Activated B cell treated with CpG ODN at 0.5 μM for 24 hours (primary cell): ENCODE measurements around the gene DENND1C. TPM values are rescaled to one million over a fixed set of nuclear protein-coding genes. Genes with fewer than 3 reads are reported as not detected.

Experiments used
- ATAC-seq: fragments of 200-7000 bp; cut with Tn5 transposase; one replicate; pipeline ENCODE4 v1.10.0; 2021; ENCODE audit warnings: low read depth, mild to moderate bottlenecking, moderate library complexity
- CTCF ChIA-PET: fragments of 350-600 bp; sonication (Branson Sonifier 250); formaldehyde crosslinking; loops from one replicate; lab custom pipeline; 2021; ENCODE audit warnings: antibody characterized with exemption; lab: Charles Lee
- POLR2A ChIA-PET: fragments of 350-600 bp; sonication (Branson Sonifier 250); formaldehyde crosslinking; loops from one replicate; lab custom pipeline; 2021; ENCODE audit warnings: antibody characterized with exemption; lab: Charles Lee
- DNase-seq: peaks from one replicate; pipeline ENCODE4 v3.0.0; 2022
- H3K27ac Mint-ChIP-seq: one replicate; pipeline ENCODE4 v1.8.0; 2020; ENCODE audit warnings: mixed read lengths
- H3K27me3 Mint-ChIP-seq: one replicate; pipeline ENCODE4 v1.8.0; 2021; ENCODE audit warnings: mixed read lengths
- H3K36me3 Mint-ChIP-seq: one replicate; pipeline ENCODE4 v1.8.0; 2021; ENCODE audit warnings: low read depth, mixed read lengths
- H3K4me1 Mint-ChIP-seq: one replicate; pipeline ENCODE4 v1.8.0; 2021; ENCODE audit warnings: mixed read lengths
- H3K4me3 Mint-ChIP-seq: one replicate; pipeline ENCODE4 v1.8.0; 2020; ENCODE audit warnings: mild to moderate bottlenecking, mixed read lengths
- H3K9me3 Mint-ChIP-seq: one replicate; pipeline ENCODE4 v1.8.0; 2020; ENCODE audit warnings: mixed read lengths
- intact Hi-C: fragments of 100-400 bp; cut with micrococcal nuclease; formaldehyde crosslinking; loops from one replicate; pipeline ENCODE4 v1.15.1; 2024
- total RNA-seq: library from RNA; stranded (reverse); gene quantifications from 2 replicates; pipeline ENCODE4 v1.2.3, GENCODE V29; 2022
- TF ChIP-seq, protein P1 (sequence below): fragments of 200-600 bp; IDR thresholded peaks from one replicate; pipeline ENCODE4 v1.8.0; 2022; ENCODE audit warnings: antibody characterized with exemption, mild to moderate bottlenecking

DENND1C gene
- total RNA-seq, 1 donor from 2014 or later: 95.1 TPM

DNA sequence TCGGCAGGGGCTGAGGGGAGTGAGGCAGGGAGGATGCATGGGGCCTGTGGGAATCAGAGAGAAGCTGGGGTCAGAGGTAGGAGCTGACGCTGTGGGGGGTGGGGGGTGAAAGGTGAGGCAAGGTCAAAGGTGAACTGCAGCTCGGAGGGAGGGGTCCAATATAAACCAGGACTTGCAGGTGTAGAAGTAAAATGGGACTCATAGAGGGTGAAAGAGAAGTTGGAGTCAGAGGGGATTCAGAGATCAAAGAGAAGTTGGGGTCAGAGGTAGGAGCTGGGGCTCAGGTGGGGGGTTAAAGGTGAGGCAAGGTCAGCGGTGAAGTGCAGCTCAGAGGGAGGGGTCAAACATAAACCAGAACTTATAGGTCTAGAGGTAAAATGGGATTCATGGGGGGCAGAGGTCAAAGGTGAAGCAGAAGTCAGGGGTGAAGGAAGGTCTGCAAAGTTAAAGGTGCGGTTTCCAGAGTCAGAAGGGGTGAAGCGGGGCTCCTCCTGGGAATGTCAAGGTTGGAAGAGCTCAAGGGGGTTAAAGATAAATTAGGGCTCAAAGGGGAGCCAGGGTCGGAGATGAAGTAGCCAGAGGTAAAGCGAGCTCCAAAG lies 12.9 kb upstream of the DENND1C start:
- Mint-ChIP-seq H3K27ac (no peak overlapping the region), H3K4me3 (no peak overlapping the region), H3K9me3 (no peaks in the 10 kb centered on the region), H3K36me3 (peaks cover 5% of the 10 kb centered on the region), H3K4me1 (peaks cover 8% of the 10 kb centered on the region), H3K27me3 (no peaks in the 10 kb centered on the region)
- ChIA-PET CTCF (no interaction called here), POLR2A (no interaction called here)
- TF ChIP-seq, protein P1, sequence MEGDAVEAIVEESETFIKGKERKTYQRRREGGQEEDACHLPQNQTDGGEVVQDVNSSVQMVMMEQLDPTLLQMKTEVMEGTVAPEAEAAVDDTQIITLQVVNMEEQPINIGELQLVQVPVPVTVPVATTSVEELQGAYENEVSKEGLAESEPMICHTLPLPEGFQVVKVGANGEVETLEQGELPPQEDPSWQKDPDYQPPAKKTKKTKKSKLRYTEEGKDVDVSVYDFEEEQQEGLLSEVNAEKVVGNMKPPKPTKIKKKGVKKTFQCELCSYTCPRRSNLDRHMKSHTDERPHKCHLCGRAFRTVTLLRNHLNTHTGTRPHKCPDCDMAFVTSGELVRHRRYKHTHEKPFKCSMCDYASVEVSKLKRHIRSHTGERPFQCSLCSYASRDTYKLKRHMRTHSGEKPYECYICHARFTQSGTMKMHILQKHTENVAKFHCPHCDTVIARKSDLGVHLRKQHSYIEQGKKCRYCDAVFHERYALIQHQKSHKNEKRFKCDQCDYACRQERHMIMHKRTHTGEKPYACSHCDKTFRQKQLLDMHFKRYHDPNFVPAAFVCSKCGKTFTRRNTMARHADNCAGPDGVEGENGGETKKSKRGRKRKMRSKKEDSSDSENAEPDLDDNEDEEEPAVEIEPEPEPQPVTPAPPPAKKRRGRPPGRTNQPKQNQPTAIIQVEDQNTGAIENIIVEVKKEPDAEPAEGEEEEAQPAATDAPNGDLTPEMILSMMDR: no peak
- ATAC-seq (no peak), DNase-seq (no peak)
- intact Hi-C loops: no loop called here

GRCh38 chr19:6491802-6492592 lies 10.4 kb upstream of the DENND1C start:
- Mint-ChIP-seq H3K9me3 (no peaks in the 10 kb centered on the region), H3K4me3 (no peak overlapping the region), H3K27me3 (no peaks in the 10 kb centered on the region), H3K4me1 (peaks cover 13% of the 10 kb centered on the region), H3K27ac (no peak overlapping the region), H3K36me3 (peaks cover 5% of the 10 kb centered on the region)
- ChIA-PET POLR2A (interaction anchor here (0.6 to 2.8 kb wide), 2 partner anchors 10 to 19 kb away, joined by 4 to 18 read pairs; partner anchors contain the start of gene DENND1C), CTCF (interaction anchor here (1.3 kb wide), 1 partner anchor 10 kb away, joined by 3 read pairs; the partner anchor contains the start of gene DENND1C)
- DNase-seq (no peak), ATAC-seq (no peak)
- TF ChIP-seq, protein P1: no peak
- intact Hi-C loops: no loop called here

GRCh38 chr19:6490134-6490533 lies 8.5 kb upstream of the DENND1C start:
- TF ChIP-seq, protein P1: no peak
- Mint-ChIP-seq H3K36me3 (peaks cover 1% of the 10 kb centered on the region), H3K27ac (peak overlapping the region; percentile 85), H3K27me3 (no peaks in the 10 kb centered on the region), H3K4me3 (peak overlapping the region; percentile 84), H3K4me1 (peaks cover 13% of the 10 kb centered on the region), H3K9me3 (no peaks in the 10 kb centered on the region)
- no peak for DNase-seq
- ChIA-PET CTCF (no interaction called here), POLR2A (interaction anchor here (0.9 to 2.8 kb wide), 5 partner anchors 9 to 141 kb away, joined by 3 to 18 read pairs (median 4); partner anchors contain the start of genes DENND1C and KHSRP)
- intact Hi-C loops: no loop called here
- ATAC-seq: no peak

DNA sequence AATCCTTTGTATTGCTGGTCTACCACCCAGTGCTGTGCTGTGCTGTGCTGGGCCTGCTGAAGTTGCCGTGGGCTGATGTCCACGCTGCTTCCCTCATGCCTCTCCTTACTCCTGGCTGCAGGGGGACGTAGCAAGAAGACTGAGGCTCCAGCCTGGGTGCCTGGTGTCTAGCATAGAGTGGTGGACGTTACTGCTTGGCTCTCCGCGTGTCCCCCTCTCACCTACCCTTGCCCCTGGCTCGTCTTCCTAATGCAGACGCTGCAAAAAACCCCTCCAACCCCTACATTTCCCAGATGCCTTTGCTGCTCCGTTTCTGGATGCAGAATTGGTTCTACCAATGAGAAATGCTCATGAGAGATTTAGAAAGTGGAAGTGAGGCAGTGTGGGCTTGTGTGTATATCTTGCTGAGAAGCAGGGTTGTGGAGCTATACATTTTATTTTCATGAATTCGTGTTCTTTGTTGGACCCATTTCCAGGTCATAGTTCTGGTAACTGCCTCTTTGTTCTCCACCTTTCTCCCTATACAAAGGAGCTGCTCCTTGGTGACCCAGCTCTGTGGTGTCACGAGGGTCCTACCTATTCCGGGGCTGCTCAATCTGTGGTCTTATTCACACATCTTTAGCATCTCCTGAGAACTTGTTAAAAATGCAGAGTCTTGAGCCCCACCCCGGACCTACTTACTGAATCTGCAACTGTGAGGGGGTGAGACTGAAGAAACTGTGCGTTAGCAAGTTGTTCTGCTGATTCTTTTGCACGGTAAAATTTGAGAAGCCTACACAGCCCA lies 7.9 kb upstream of the DENND1C start:
- ATAC-seq (peak; percentile 95), DNase-seq (no peak)
- H3K27ac Mint-ChIP-seq: peak overlapping the region; percentile 85
- ChIA-PET CTCF (no interaction called here), POLR2A (interaction anchor here (0.8 to 1.1 kb wide), 6 partner anchors 8 to 142 kb away, joined by 3 to 6 read pairs (median 3); partner anchors contain the start of genes ALKBH7, DENND1C, KHSRP and SLC25A23)
- no peaks in the 10 kb centered on the region for H3K27me3 Mint-ChIP-seq
- H3K4me3 Mint-ChIP-seq: peak overlapping the region; percentile 84
- no peaks in the 10 kb centered on the region for H3K36me3 Mint-ChIP-seq
- intact Hi-C loops: loop anchor here (1.0 kb wide), 1 partner anchor 64 kb away; no protein-coding TSS in a partner anchor
- TF ChIP-seq, protein P1: no peak
- H3K9me3 Mint-ChIP-seq: no peaks in the 10 kb centered on the region
- peaks cover 13% of the 10 kb centered on the region for H3K4me1 Mint-ChIP-seq
